Naive thymus-derived CD8-positive, alpha-beta T cell (primary cell): ENCODE data around the gene MIDN. TPM values are rescaled to one million over a fixed set of nuclear protein-coding genes. Genes with fewer than 3 reads are reported as not detected.
"Not testable (repeated sequence)": the region's sequence is repeated elsewhere in the genome, so short reads cannot be mapped to it uniquely, and the experiment has no call there.

Source experiments
- ATAC-seq, 2 donors: fragments of 150-1000 bp; cut with Tn5 transposase in 1 of 2; sonication (Bioruptor Pico), chemical (Tn5 transposase) in 1 of 2; 1 replicate in 1 of 2; 2 replicates in 1 of 2; pipeline ENCODE4 v1.10.0; 2021; ENCODE audit warnings: mild to moderate bottlenecking in 2 of 2, moderate library complexity in 2 of 2
- POLR2A ChIA-PET: fragments of 350-600 bp; sonication (Branson Sonifier 250); formaldehyde crosslinking; loops from one replicate; lab custom pipeline; 2021; ENCODE audit warnings: antibody characterized with exemption; lab: Charles Lee
- DNase-seq, 10 donors: peaks; one replicate each; pipeline versions ENCODE4 v3.0.0 to v3.0.0-alpha.2; 2020 to 2022
- H3K27ac Mint-ChIP-seq, 10 donors: one replicate each; pipeline ENCODE4 v1.8.0; 2020 to 2022; ENCODE audit warnings: mild to moderate bottlenecking in 10 of 10, mixed read lengths in 10 of 10, moderate library complexity in 4 of 10, inconsistent platforms in 1 of 10
- H3K27me3 Mint-ChIP-seq, 5 donors: one replicate each; pipeline ENCODE4 v1.8.0; 2021 to 2022; ENCODE audit warnings: mixed read lengths in 5 of 5
- H3K36me3 Mint-ChIP-seq, 3 donors: one replicate each; pipeline ENCODE4 v1.8.0; 2020 to 2022; ENCODE audit warnings: mixed read lengths in 3 of 3, mild to moderate bottlenecking in 2 of 3, inconsistent platforms in 1 of 3
- H3K4me1 Mint-ChIP-seq, 4 donors: one replicate each; pipeline ENCODE4 v1.8.0; 2021 to 2022; ENCODE audit warnings: mixed read lengths in 4 of 4
- H3K4me3 Mint-ChIP-seq, 10 donors: one replicate each; pipeline ENCODE4 v1.8.0; 2020 to 2022; ENCODE audit warnings: mild to moderate bottlenecking in 10 of 10, mixed read lengths in 10 of 10, moderate library complexity in 6 of 10, inconsistent platforms in 1 of 10
- H3K9me3 Mint-ChIP-seq, 9 donors: one replicate each; pipeline ENCODE4 v1.8.0; 2020 to 2022; ENCODE audit warnings: mixed read lengths in 9 of 9, mild to moderate bottlenecking in 3 of 9, inconsistent platforms in 1 of 9, moderate library complexity in 1 of 9
- polyA plus RNA-seq, 3 donors: library from polyadenylated mRNA; unstranded; fragments of 300-500 nt; fragmentation: Illumina TruSeq; gene quantifications; one replicate each; pipeline ENCODE4 v1.2.3, GENCODE V29; 2021
- total RNA-seq, 8 experiments: library from RNA in 2 of 8; stranded (reverse) in 2 of 8; gene quantifications; one replicate each; pipeline ENCODE4 v1.2.3 and lab custom pipeline; 2021 to 2026

The MIDN gene
- total and polyA plus RNA-seq, 5 experiments from 2014 or later, result 1.1 to 35.4 (median 8.2) TPM

DNA sequence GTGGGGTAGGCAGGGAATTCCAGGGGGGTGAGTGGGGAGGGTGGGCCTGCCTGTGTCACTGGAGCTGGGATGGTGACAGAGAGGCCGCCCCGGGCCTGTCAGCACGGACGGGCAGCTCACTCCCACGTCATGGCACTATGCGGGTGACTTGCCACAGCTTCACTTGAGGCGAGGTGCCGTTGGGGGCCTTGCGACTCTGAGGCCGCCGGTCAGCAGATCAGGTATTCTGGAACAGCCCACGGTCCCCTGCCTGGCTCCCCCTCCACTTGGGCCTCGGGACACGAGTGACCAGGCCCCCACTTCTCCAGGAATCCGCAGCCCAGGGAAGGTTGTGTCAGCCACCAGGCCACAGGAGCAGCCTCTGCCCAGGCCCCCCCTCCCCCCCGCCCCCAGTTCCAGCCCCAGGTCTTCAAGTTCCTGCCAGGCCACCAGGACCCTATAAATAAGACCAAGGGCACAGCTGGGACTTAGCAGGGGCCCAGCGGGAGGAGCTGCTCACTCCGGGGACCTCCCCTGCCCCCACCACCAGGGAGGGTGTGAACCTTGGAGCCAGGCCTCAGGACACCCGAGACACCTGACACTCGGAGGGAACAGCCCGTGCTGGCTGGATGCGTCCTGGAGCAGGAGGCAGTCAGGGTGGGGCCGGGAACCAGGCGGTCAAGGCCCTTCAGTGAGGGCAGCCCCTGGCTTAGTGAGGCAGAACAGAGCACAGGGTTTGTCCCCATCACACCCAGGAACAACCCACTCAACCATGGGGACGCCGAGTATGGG, 2.7 kb upstream of the MIDN start:
- no peak for DNase-seq
- no peak for ATAC-seq
- peaks cover 5 to 34% (median 28%) of the 10 kb centered on the region in 4 donors for H3K4me1 Mint-ChIP-seq
- POLR2A ChIA-PET, result interaction anchor here (2.0 to 10.1 kb wide), 4 partner anchors 19 to 178 kb away, joined by 10 to 594 read pairs (median 26); partner anchors contain the start of genes ARHGAP45, CIRBP and FAM174C
- H3K27ac Mint-ChIP-seq, result peak overlapping the region in 4 of 10 donors; percentile 7 to 53 (median 40)
- H3K27me3 Mint-ChIP-seq, result peaks cover 0 to 2% (median 0%) of the 10 kb centered on the region in 5 donors
- H3K4me3 Mint-ChIP-seq, result peak overlapping the region in 2 of 10 donors; percentile 11 to 56
- no peaks in the 10 kb centered on the region for H3K36me3 Mint-ChIP-seq
- no peaks in the 10 kb centered on the region for H3K9me3 Mint-ChIP-seq

DNA sequence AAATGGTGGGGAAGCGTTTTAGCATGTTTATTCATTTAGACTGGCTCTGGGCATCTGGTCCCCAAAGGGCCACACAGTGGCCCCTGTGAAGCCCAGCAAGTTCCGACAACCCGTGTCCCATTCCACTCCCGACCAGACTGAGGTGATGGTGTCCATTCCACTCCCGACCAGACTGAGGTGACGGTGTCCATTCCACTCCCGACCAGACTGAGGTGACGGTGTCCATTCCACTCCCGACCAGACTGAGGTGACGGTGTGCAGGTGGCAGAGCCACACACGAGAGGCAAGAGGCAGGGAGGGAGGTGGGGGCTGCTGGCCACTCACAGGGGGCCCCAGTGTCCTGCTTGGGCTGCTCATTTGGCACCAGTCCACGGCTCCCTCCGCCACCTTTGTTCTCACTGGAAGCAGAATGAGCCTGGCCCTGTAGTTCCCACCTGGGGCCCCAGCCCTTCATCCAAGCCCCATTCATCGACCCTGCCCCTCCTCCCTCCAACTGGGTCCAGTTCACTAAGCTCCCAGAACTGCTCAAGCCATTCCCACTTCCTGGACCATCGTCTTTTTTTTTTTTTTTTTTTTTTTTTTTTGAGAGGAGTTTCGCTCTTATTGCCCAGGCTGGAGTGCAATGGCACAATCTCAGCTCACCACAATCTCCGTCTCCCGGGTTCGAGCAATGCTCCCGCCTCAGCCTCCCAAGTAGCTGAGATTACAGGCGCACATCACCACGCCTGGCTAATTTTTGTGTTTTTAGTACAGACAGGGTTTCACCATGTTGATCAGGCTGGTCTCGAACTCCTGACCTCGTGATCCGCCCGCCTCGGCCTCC, 1.9 kb upstream of the MIDN start:
- DNase-seq, H3K36me3 Mint-ChIP-seq, H3K9me3 Mint-ChIP-seq, H3K27me3 Mint-ChIP-seq, ATAC-seq: not testable (repeated sequence)
- Mint-ChIP-seq H3K4me1 (peaks cover 6 to 29% (median 21%) of the 10 kb centered on the region in 4 donors), H3K27ac (peak overlapping the region in 5 of 10 donors; percentile 40 to 72 (median 53)), H3K4me3 (peak overlapping the region in 3 of 10 donors; percentile 7 to 56 (median 18))
- POLR2A ChIA-PET, result interaction anchor here (0.6 to 10.1 kb wide), 6 partner anchors 19 to 172 kb away, joined by 3 to 594 read pairs (median 5); partner anchors contain the start of genes CIRBP and FAM174C

DNA sequence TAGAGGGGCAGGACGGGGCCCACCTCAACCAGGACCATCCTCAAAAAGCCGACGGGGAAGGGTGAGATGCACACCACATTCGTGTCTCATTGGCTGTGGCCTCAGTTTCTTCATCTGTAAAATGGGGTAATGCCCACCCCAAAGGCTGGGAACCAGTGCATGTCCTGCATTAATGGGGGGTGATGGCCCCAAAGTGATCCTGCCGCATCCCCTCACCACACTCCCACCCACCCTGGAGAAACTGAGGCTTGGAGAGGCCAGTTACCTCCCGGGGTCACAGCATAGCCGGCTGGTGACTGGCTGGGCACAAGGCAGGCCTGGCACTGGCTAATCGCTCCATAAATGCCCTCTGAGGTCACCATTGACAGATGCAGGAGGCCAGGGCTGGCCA, 640 bp upstream of the MIDN start:
- H3K27ac Mint-ChIP-seq, result peak overlapping the region in 4 of 10 donors; percentile 35 to 81 (median 75)

DNA sequence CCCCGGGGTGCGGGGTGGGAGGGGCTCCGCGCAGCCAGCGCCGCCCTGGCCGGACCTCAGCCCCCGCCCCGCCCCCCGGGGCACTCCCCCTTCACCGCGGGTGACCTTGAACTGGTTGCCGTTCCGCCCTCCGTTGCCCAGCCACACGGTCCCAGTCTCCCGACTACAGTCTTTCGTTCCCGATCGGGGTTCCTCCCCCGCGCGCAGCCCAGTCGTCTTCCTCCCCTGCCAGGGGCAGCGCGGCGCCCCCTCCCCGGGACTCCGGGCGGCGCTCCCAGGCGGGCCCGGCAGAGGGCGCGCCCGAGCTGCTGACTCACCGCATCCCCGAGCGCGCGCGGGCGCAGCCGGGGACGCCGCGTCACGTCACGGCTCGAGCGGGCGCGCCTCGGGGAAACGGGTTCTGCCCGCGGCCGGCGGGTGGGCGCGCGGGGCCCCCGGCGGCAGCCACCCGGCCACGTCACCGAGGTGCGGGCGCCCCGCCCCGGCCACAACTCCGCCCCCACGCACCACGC, 459 bp downstream of the MIDN start:
- ATAC-seq (peak; percentile 19 to 26), DNase-seq (peak in 9 of 10 donors; percentile 77 to 91 (median 84))
- POLR2A ChIA-PET, result interaction anchor here (1.0 to 13.6 kb wide), 3 partner anchors 15 to 158 kb away, joined by 3 to 480 read pairs (median 4); partner anchors contain the start of genes CIRBP and FAM174C
- peak overlapping the region in 5 of 10 donors; percentile 19 to 91 (median 85) for H3K27ac Mint-ChIP-seq
- H3K4me3 Mint-ChIP-seq, result peak overlapping the region in 9 of 10 donors; percentile 46 to 83 (median 61)
- peaks cover 0 to 1% (median 0%) of the 10 kb centered on the region in 5 donors for H3K27me3 Mint-ChIP-seq
- peaks cover 10 to 18% (median 12%) of the 10 kb centered on the region in 4 donors for H3K4me1 Mint-ChIP-seq
- H3K36me3 Mint-ChIP-seq, result peaks cover 0 to 10% (median 0%) of the 10 kb centered on the region in 3 donors
- H3K9me3 Mint-ChIP-seq, result no peaks in the 10 kb centered on the region

More for the DNA sequence above, 640 bp upstream of the MIDN start:
- POLR2A ChIA-PET, result interaction anchor here (10.1 kb wide), 1 partner anchor 17 kb away, joined by 594 read pairs; the partner anchor contains the start of gene CIRBP
- ATAC-seq (no peak), DNase-seq (no peak)
- Mint-ChIP-seq H3K9me3 (no peaks in the 10 kb centered on the region), H3K4me1 (peaks cover 7 to 22% (median 12%) of the 10 kb centered on the region in 4 donors), H3K36me3 (peaks cover 0 to 6% (median 0%) of the 10 kb centered on the region in 3 donors), H3K4me3 (peak overlapping the region in 5 of 10 donors; percentile 12 to 56 (median 36)), H3K27me3 (peaks cover 0 to 1% (median 0%) of the 10 kb centered on the region in 5 donors)

DNA sequence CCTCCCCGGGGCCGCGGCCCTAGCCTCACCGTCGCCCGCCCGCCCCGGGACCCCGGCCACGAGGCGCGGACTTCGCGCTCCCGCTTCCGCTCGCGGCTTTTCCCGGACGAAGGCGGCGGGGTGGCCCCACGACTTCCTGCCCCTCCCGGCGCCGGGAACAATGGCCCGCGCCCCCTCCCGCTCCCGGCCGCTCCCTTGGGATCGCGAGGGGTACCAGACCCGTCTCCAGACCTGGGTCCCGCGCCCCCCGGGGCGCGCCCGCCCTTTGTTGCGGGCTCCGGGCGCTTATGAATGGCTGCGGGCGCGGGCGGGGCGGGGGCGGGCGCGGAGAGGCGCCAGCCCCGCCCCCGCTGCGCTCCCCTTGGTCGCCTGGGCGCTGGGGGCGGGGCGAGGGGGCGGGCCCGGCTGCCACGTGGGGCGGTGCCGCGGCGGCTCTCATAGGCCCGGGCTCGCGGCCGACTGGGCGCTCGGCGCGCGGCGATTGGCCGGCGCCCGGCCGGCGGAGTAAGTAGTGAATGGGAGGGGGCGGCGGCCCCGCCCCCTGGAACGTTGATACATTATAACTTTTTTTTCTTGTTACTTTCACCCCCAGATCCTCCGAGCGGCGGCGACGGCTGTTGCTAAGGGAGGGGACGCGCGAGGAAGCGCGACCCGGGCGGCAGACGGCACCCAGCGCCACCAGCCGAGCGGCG, 1.1 kb downstream of the MIDN start:
- peak overlapping the region; percentile 72 to 95 (median 86) for H3K4me3 Mint-ChIP-seq
- peaks cover 0 to 1% (median 0%) of the 10 kb centered on the region in 5 donors for H3K27me3 Mint-ChIP-seq
- peak overlapping the region in 9 of 10 donors; percentile 53 to 97 (median 92) for H3K27ac Mint-ChIP-seq
- H3K36me3 Mint-ChIP-seq, result peaks cover 0 to 10% (median 0%) of the 10 kb centered on the region in 3 donors
- H3K4me1 Mint-ChIP-seq, result peaks cover 10 to 19% (median 11%) of the 10 kb centered on the region in 4 donors
- DNase-seq (peak; percentile 90 to 99 (median 94)), ATAC-seq (peak; percentile 57 to 67)
- POLR2A ChIA-PET, result interaction anchor here (1.0 to 13.6 kb wide), 4 partner anchors 15 to 158 kb away, joined by 3 to 480 read pairs (median 6); partner anchors contain the start of genes CIRBP and FAM174C
- H3K9me3 Mint-ChIP-seq, result no peaks in the 10 kb centered on the region

DNA sequence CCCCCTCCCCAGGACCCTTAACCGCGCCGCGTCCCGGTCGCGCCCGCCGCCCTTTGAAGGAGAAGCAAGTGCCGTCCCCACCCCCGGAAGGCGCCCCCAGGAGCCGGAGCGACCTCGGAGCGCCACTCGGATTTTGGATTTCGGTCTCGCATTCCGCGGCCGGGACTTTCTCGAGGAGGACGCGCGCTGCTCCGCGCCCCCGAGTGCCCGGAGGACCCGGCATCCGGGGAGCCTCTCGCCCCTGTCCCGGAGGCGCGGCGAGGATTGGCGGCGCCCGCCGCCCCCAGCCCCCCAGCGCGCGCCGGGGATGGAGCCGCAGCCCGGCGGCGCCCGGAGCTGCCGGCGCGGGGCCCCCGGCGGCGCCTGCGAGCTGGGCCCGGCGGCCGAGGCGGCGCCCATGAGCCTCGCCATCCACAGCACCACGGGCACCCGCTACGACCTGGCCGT, 1.6 kb downstream of the MIDN start:
- DNase-seq, result peak in 1 of 10 donors; percentile 45
- POLR2A ChIA-PET, result interaction anchor here (0.6 to 13.6 kb wide), 4 partner anchors 14 to 248 kb away, joined by 3 to 480 read pairs (median 6); partner anchors contain the start of genes CIRBP and FAM174C
- peak overlapping the region; percentile 72 to 95 (median 86) for H3K4me3 Mint-ChIP-seq
- no peaks in the 10 kb centered on the region for H3K9me3 Mint-ChIP-seq
- peaks cover 10 to 21% (median 12%) of the 10 kb centered on the region in 4 donors for H3K4me1 Mint-ChIP-seq
- peak in 1 of 2 donors; percentile 1 for ATAC-seq
- H3K36me3 Mint-ChIP-seq, result peaks cover 0 to 15% (median 0%) of the 10 kb centered on the region in 3 donors
- H3K27me3 Mint-ChIP-seq, result peaks cover 0 to 3% (median 0%) of the 10 kb centered on the region in 5 donors
- peak overlapping the region in 8 of 10 donors; percentile 85 to 97 (median 92) for H3K27ac Mint-ChIP-seq

DNA sequence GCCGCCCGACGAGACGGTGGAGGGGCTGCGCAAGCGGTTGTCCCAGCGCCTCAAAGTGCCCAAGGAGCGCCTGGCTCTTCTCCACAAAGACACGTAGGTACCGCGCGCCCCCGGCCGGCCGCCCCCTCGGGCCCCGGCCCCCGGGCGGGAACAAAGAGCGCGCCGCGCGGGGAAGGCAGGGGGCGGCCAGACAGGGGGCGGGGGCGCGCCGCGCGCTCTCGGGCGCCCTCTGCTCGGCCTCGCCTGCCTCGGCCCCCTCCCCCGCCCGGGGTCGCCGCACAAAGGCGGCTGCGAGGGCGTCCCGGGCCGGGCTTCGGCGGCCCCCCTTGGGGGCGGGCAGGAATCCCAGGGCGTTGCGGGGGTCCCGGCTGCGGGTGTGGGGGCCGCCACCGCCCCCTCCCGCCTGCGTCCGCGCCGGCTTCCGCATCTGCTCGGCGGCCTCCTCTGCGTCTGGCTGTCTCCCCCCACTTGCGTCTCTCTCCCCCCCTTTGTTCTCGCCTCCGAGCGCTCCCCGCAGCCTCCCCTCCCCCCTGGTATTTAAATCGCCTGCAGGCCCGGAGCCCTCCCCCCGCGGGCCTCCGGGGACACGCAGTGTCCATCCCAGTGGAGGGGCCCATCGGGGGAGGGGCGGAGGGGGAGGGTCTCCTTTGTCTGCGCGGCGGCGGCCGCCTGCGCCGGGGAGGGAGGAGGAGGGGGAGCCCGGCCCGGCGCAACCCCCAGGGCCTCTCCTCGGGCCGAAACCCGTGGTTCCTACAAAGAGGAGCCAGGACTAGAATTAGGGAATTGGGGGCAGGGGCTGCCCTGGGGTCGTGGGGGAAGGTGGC, 2.3 kb downstream of the MIDN start:
- H3K4me1 Mint-ChIP-seq, result peaks cover 10 to 26% (median 17%) of the 10 kb centered on the region in 4 donors
- ATAC-seq (peak; percentile 8), DNase-seq (peak in 9 of 10 donors; percentile 62 to 89 (median 74))
- peak overlapping the region in 9 of 10 donors; percentile 90 to 97 (median 94) for H3K27ac Mint-ChIP-seq
- POLR2A ChIA-PET, result interaction anchor here (0.6 to 13.6 kb wide), 6 partner anchors 14 to 248 kb away, joined by 3 to 480 read pairs (median 6); partner anchors contain the start of genes CIRBP and FAM174C
- H3K9me3 Mint-ChIP-seq, result no peaks in the 10 kb centered on the region
- peak overlapping the region; percentile 88 to 96 (median 94) for H3K4me3 Mint-ChIP-seq
- H3K36me3 Mint-ChIP-seq, result peaks cover 0 to 18% (median 0%) of the 10 kb centered on the region in 3 donors
- H3K27me3 Mint-ChIP-seq, result peaks cover 0 to 3% (median 0%) of the 10 kb centered on the region in 5 donors

DNA sequence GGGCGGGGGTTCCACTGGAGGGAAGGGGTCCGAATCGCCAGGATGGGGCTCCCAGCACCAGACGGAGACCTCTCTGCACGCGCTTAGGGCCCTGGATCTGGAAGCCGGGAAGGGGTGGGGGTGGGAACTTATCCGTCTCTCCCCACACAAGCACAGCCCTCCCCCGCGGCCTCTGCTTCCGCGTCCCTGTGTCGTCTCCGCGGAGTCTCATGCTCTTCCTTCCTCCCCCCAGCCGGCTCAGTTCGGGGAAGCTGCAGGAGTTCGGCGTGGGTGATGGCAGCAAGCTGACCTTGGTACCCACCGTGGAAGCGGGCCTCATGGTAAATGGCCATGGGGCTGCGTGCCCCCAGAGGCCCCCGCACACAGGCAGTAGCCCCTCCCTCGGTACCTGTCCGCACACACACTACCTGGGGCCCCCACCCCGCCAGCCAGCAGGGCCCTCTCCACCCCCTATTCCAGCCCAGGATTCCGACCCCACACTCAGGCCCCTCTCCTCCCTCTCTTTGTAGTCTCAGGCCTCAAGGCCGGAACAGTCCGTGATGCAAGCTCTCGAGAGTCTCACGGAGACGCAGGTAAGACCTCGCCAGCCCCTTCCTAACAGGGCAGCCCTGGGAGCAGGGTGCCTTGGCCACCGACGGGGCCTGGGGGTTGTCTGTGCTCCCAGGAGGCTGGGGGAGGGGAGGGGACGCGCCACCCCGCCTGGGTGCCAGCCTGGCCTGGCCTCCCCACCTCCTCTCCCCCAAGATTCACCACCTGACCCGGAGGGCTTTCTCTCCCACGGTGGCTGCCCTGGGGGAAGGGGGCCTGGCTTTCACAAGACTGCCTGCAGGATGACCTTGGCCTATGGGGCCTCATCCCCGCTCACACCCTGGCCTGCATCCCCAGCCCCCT, 3.2 kb downstream of the MIDN start:
- ATAC-seq, result peak in 1 of 2 donors; percentile 6
- H3K4me1 Mint-ChIP-seq, result peaks cover 10 to 33% (median 21%) of the 10 kb centered on the region in 4 donors
- DNase-seq, result peak in 9 of 10 donors; percentile 54 to 84 (median 61)
- peaks cover 0 to 3% (median 0%) of the 10 kb centered on the region in 5 donors for H3K27me3 Mint-ChIP-seq
- H3K9me3 Mint-ChIP-seq, result no peaks in the 10 kb centered on the region
- peak overlapping the region; percentile 88 to 96 (median 94) for H3K4me3 Mint-ChIP-seq
- peak overlapping the region; percentile 87 to 97 (median 94) for H3K27ac Mint-ChIP-seq
- H3K36me3 Mint-ChIP-seq, result peaks cover 0 to 24% (median 0%) of the 10 kb centered on the region in 3 donors
- POLR2A ChIA-PET, result interaction anchor here (0.6 to 13.6 kb wide), 6 partner anchors 13 to 176 kb away, joined by 3 to 480 read pairs (median 6); partner anchors contain the start of genes CIRBP and FAM174C

DNA sequence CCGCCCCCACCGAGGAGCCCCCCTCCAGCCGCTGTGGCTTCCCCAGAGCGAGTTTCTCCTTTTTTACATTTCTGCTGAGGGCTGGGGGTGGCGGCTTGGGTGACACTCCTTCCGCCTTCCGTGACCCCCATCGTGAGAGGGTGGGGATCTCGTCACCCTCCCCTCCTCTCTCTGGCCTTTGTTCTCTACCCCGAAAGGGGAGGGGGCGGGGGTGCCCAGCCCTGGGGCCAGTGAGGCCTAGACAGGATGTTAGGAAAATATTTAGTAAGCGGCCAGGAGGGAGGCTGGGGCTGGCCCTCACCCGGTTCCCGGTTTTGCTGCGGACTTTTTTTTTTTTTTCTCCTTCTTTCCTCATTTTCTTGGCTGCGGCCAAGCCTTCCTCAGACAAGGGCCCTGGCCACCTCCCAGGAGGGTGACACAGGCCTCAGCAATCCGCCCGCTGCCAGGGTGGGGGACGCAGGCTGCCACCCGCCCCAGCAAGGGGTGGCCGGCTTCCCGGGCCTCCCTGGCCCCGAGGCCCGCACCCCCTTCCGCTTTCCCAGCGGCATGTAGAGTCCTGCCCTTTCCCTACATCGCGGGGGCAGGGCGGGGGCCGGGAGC, 3.9 kb downstream of the MIDN start:
- ATAC-seq (peak; percentile 8 to 10), DNase-seq (peak; percentile 46 to 88 (median 71))
- H3K36me3 Mint-ChIP-seq, result peaks cover 0 to 28% (median 0%) of the 10 kb centered on the region in 3 donors
- H3K9me3 Mint-ChIP-seq, result no peaks in the 10 kb centered on the region
- H3K27ac Mint-ChIP-seq, result peak overlapping the region; percentile 66 to 97 (median 90)
- peaks cover 10 to 36% (median 23%) of the 10 kb centered on the region in 4 donors for H3K4me1 Mint-ChIP-seq
- H3K4me3 Mint-ChIP-seq, result peak overlapping the region; percentile 88 to 96 (median 94)
- POLR2A ChIA-PET, result interaction anchor here (0.6 to 13.6 kb wide), 13 partner anchors 8 to 247 kb away, joined by 3 to 480 read pairs (median 6); partner anchors contain the start of genes CIRBP, FAM174C and RNU6-2
- peaks cover 0 to 3% (median 0%) of the 10 kb centered on the region in 5 donors for H3K27me3 Mint-ChIP-seq
